GM21576 (cell line): ENCODE measurements around the gene QRFP.

Source experiments
- ATAC-seq: cut with Tn5 transposase; IDR thresholded peaks from one replicate; pipeline ENCODE4 v1.9.1; 2021; ENCODE audit warnings: mild to moderate bottlenecking, moderate library complexity; ENCODE audit not compliant: unreplicated experiment

The QRFP gene

DNA sequence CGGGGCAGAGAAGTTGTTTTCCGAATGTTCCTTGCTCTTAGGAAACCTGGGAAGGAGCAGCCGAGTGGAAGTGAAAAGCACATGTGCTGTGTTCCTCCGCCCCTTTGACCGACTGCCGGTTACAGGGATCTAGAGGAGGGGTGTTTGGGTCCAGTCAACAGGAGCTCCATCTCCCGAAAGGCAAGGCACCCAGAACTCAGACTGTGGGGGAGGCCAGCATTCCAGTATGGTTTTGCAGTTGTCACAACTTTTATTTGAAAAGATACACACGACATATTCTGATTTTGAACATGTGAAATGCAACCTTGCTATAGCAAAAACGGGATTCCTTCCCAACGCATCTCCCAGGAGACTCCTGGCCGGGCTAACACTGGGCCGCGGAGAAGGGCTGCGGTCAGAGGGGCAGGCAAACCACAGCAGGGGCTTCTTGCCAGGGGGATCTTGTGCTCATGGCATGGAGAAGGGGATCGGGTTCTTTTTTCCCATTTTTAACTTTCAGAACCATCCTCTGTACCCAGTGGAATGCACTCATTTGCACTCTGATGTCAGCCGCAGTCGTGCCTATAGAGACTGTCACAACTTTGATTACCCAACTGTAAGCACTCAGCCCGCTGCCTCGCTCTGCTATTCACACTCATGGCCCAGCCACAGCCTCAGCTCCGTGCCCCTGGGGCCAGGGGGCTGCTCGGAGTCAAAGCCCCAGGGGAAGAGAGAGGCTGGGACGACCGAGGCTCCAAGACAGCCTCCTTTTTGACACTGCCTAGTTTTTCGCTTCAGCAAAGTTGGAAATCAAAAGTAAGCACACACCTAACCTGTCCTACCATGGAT, 3.9 kb downstream of the QRFP start:
- no peak for ATAC-seq

DNA sequence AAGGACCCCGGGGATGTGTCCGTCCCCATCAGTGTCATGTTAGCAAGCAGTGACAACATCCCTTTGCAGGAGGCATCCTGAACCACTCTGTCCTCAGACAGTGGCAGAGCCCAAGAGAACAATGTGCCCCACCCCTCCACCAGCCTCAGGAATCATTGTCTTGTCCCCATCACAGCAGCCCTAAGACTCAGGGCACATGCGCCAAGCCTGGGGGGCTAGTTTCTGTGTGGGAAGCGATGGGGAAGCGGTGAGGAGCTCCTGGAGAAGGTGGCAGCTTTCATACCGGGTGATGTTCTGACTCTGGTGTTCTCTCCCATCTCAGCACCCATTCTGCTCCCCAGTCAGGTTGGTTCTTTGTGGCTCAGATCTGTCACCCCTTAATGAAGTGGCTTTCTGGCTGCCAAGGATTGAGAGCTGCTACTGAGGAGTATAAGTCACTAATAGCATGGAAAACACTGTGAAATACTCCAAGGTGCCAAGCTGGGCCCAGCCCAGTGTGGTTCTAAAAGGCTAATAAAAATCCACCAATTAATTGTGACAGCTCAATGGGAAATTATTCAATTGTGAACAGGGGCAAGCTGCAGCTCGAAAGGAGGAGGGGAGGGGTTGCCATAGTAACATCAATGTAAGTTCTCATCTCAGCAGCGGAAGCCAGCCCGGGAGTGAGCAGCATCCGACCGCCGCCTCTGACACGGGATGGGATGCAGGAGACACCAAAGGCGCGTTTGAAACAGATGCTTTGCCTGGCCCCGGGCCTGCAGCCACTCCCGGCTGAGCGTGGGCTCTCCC, 4.7 kb downstream of the QRFP start:
- no peak for ATAC-seq

DNA sequence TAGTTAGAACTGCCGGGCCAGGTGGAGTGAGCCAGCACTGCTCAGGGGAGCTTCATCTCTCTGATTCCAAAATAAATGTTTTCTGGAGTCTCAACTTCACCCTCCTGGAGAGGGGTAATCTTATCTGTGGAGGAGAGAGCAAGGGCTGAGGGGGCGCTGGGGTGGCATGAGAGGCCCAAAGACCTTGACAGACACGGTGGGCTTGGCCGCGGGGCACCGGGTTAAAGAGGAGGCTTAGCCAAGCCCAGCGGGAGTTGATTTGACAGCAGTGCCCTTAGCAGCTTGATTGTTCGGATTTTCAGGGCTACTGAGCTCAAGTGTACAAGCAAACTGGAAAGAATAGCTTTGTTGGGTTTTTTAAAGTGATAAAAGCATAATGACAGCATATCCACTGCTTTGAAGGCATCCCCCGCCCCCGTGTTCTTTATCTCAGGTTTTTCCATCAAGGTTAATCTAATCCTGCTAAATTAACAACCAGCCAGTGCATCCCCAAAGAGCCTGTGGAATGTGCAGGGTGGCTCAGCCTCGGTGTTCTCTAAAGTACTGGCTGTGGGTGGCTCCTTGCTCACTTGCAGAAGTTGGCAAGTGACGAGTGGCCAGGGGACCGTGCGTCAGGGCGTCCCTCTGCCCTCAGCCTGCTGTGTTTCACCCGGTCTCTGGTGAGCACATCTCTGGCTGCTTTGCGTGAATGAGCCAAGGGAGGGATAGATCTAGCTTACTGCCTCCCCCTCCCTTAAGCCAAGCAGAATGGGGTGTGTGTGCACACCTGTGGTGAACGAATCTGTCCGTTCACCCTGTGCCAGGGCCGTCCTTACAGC, 5.5 kb downstream of the QRFP start:
- no peak for ATAC-seq

DNA sequence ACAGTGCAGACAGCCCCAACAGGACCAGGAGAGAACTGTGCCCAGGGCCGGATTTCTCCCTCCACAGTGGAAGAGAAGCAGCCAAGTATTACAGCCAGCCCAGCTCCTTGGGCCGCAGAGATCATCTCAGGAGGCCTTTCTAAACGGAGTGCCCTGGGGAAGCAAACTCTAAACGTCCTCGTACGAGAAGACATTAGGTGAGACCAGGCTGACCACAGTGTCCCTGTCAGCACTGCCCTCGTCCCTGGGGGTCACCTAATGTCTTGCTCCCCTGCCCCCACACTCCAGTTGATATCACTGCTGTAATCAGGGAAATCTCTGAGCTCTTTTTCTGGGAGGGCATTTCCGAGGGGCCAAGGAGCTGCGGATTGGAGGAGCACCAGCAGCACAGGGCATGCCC, 6.5 kb downstream of the QRFP start:
- ATAC-seq: no peak

DNA sequence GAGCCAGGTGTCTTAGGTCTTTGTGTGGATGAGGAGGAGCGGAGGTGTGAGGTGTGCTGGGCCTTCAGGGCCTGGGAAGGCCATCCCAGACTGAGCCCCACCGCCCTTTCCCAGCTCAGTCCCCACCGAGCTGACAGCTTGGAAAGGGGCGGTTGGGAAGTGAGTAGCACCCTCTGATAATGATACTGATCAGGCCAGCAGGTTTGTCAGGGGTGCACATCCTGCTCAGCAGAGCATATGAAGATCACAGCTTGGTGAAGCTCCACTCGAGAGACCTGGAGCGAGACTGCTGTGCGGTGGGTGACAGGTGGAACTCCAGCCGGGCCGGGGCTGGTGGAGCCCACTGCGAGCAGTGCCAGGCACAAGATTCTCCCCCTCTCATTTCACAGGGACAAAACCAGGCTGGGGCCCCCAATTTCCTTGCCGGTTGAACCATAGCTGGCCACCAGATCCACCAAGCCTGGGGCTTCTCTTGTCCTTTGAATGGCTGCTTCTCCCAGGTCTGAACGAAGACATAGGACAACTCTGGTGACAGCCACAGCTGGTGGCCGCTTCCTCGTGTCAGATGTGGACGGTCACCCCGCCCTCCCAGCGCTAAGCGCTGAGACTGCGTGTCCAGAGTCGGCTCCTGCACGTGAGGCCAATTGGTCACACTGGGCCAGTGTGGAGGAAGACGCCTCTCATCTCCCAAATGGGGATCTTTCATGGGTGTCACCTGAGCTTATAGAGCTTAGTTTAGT, 8.3 kb downstream of the QRFP start:
- no peak for ATAC-seq

DNA sequence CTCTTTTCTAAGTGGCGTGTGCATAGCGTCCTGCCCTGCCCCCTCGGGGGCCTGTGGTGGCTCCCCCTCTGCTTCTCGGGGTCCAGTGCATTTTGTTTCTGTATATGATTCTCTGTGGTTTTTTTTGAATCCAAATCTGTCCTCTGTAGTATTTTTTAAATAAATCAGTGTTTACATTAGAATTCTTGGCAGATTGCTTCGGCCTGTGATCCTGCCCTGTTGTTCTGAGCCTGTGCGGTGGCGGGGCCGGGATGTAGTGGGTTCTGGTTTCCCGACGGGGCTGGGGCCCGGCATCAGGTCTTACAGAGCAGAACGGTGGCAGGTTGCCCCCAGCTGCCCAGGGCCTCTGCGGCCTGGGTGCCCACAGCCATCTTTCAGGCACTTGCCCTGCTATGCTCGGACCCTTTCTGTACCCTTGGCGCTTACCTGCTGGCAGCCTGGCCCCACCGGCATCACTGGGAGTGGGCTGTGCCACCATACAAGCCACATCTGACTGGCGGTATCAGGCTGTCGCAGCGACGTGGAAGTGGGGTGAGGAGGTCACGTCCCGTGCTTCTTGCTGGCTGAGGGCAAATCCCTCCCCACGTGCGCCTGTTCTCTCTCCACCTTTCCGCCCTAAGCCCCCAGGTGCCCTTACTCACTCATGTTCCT, 9.0 kb downstream of the QRFP start:
- ATAC-seq: no peak

DNA sequence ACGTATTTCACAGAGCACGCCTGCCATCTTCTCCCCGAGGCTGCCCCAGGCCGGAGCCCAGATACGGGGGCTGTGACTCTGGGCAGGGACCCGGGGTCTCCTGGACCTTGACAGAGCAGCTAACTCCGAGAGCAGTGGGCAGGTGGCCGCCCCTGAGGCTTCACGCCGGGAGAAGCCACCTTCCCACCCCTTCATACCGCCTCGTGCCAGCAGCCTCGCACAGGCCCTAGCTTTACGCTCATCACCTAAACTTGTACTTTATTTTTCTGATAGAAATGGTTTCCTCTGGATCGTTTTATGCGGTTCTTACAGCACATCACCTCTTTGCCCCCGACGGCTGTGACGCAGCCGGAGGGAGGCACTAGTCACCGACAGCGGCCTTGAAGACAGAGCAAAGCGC, 9.6 kb downstream of the QRFP start:
- no peak for ATAC-seq

DNA sequence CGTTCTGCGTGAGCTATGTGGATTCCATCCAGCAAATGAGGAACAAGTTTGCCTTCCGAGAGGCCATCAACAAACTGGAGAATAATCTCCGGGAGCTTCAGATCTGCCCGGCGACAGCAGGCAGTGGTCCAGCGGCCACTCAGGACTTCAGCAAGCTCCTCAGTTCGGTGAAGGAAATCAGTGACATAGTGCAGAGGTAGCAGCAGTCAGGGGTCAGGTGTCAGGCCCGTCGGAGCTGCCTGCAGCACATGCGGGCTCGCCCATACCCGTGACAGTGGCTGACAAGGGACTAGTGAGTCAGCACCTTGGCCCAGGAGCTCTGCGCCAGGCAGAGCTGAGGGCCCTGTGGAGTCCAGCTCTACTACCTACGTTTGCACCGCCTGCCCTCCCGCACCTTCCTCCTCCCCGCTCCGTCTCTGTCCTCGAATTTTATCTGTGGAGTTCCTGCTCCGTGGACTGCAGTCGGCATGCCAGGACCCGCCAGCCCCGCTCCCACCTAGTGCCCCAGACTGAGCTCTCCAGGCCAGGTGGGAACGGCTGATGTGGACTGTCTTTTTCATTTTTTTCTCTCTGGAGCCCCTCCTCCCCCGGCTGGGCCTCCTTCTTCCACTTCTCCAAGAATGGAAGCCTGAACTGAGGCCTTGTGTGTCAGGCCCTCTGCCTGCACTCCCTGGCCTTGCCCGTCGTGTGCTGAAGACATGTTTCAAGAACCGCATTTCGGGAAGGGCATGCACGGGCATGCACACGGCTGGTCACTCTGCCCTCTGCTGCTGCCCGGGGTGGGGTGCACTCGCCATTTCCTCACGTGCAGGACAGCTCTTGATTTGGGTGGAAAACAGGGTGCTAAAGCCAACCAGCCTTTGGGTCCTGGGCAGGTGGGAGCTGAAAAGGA, 10.9 kb downstream of the QRFP start:
- no peak for ATAC-seq

DNA sequence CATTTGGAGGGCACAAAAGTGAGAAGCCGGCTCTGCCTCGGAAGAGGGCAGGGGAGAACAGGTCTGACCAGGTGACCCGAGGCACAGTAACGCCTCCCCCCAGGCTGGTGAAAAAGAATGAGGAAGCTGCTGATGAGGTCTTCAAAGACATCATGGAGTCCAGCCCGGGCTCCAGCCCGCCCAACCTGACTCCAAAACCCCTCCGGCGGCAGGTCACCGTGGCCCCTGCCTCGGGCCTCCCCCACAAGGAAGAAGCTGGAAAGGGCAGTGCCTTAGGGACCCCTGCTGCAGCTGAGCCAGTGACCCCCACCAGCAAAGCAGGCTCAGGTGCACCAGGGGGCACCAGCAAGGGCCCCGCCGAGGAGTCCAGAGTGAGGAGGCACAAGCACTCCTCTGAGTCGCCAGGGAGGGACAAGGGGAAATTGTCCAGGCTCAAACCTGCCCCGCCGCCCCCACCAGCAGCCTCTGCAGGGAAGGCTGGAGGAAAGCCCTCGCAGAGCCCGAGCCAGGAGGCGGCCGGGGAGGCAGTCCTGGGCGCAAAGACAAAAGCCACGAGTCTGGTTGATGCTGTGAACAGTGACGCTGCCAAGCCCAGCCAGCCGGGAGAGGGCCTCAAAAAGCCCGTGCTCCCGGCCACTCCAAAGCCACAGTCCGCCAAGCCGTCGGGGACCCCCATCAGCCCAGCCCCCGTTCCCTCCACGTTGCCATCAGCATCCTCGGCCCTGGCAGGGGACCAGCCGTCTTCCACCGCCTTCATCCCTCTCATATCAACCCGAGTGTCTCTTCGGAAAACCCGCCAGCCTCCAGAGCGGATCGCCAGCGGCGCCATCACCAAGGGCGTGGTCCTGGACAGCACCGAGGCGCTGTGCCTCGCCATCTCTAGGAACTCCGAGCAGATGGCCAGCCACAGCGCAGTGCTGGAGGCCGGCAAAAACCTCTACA, 11.8 kb downstream of the QRFP start:
- no peak for ATAC-seq

DNA sequence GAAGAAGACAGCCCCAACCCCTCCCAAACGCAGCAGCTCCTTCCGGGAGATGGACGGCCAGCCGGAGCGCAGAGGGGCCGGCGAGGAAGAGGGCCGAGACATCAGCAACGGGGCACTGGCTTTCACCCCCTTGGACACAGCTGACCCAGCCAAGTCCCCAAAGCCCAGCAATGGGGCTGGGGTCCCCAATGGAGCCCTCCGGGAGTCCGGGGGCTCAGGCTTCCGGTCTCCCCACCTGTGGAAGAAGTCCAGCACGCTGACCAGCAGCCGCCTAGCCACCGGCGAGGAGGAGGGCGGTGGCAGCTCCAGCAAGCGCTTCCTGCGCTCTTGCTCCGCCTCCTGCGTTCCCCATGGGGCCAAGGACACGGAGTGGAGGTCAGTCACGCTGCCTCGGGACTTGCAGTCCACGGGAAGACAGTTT, 12.5 kb downstream of the QRFP start:
- no peak for ATAC-seq

DNA sequence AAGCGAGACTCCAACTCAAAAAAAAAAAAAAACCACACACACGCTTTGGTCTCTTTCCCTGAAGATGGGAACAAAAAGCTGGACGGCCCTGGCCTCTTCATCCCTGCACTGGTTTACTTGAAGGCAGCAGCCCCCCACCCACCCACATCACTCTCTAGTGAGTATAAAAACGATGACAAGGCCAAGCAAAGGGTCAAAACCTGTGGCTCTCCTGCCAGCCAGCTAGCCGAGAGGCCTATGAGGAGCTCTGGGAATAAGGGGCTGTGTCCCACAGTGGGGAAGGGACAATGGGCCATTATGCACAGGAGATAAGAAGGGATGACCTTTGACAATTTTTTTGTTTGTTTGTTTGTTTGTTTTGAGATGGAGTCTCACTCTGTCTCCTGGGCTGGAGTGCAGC, 13.1 kb downstream of the QRFP start:
- no peak for ATAC-seq

DNA sequence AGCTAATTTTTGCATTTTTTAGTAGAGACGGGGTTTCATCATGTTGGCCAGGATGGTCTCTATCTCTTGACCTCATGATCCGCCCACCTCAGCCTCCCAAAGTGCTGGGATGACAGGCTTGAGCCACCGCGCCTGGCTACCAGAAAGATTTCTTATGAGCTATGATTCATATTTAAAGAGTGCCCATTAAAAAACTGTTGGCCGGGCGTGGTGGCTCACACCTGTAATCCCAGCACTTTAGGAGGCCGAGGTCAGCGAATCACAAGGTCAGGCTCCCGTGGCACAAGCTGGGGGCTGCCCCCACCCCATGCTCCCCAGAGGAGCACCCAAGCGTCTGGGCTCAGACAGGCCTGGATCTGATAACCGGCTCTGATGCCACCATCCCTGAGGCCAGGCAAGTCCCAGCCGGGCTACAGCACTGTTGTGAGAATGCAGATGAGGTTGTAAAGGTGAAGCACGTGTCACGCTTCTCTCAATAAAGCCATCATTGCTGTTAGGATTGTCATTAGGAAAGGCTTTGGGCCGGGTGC, 13.9 kb downstream of the QRFP start:
- ATAC-seq: no peak

DNA sequence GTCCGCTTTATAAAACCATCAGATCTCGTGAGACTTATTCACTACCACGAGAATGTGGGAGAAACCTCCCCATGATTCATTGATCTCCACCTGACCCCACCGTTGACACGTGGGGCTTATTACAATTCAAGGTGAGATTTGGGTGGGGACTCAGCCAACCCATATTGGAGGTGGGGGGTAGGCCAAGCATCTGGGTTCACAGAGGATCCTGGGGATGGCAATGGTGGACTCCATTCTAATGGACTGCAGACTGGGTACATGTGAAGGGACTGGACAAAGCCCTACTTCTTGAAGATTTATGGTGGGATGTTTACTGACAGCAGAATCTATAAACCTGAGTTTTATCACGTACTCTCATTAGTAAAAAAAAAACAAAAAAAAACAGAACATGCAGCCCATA, 15.1 kb downstream of the QRFP start:
- no peak for ATAC-seq

DNA sequence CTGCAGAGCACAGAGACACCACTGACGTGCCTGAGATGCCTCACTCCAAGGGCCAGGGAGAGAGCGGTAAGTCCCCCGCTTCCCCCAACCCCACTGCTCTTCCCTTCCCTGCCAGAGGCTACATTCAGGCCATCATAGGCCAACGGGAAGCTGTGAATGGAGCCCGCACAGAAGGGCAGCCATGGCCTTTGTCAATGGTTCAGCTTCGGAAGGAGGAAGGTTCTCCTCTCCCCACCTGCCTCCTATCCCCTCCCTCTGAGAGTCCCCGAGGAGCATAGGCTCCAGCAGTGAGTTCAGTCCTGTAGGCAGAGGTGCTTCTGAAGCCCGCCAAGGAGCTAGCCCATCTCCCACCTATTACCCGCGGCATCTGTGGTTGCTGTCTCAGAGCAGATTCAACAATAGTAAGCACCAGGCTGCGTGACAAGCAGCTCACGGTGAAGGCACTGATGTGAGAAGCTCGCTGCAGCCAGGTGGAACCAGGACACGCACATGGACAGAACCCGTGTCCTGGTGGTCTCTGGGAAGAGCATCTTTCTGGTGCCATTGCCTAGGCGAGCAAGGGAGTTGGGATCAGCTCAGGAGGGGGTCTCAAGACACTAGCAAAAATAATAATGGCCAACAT, 15.9 kb downstream of the QRFP start:
- ATAC-seq: no peak

DNA sequence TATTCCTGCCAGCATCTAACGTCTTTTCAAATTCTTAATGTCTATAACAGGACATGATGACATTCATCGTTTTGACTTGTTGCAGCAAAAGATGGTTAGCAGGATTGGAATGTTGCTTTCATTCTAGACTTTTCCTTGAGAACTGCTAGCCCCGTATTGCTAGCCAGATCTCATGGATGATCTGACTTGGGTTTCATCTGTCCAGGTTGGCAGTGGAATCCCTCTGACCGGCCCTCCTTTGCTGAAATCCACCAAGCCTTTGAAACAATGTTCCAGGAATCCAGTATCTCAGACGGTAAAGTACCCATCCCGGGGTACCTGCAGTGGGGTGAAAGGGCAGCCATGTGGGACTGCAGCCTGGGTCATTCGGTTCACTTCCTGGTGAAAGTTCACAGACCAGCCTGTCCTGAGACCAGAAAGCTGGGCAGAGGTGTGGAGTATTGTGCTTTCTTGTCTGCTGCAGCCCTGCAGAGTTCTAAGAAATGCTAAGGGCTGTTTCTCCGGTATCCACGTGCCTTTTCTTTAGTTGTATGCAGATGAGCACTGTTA, 16.7 kb downstream of the QRFP start:
- no peak for ATAC-seq

DNA sequence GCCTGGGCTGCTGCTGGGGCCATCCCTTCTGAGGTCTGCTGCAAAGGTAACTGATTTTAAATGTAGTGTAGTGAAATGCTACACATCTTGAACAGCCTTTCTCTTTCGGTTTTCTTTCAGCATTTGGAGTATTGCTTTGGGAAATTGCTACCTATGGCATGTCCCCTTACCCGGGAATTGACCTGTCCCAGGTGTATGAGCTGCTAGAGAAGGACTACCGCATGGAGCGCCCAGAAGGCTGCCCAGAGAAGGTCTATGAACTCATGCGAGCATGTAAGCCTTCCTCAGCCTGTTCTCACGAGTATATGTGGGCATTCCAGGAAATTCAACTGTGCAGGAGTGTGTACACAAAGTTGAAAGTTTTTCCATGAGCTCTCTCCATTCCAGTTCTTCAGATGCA, 18.3 kb downstream of the QRFP start:
- no peak for ATAC-seq

DNA sequence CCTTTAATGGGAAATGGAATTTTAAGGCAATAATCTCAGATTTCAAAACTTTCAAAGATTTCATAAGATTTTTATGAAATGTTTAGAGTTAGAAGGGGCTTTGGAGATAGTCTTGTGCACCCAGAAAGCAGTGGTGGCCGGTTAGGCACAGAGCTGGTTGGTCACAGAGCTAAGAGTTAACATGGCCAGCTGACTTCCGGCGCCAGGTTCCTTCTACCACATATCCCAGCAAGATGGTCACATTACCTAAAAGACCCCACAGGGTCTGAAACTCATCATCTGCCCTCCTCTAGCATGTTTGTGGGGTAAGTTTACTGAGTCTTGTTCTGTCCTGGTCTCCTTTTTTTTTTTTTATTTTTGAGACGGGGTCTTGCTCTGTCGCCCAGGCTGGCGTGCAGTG, 19.3 kb downstream of the QRFP start:
- ATAC-seq: no peak
